ENCODE results near the gene PDC.

DNA sequence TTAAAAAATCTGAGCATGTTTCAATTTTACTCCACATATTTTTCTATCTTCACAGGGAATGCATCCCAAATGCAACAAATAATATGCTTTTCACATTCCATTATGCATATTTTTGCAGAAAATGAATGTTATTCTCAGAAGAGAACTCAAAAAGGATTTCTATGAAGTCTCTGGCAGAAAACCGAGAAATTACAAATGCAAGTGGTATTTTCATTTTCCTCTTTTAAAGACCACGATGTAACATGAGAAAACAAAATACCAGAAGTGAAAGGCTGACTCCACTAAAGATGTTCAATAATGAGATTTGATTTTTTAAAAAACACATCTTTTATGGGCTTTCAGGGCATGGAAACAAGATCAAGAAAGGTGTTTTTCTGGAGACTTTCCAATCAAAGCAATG is 5.0 kb upstream of the PDC start:
- TF ChIP-seq CTCF (IDR thresholded peaks at IDR 0.05) (no peak), POLR2A (IDR thresholded peaks at IDR 0.05; ENCODE audit: low read length) (no peak), HMGXB4 (CRISPR knock-in tag; IDR thresholded peaks at IDR 0.05; ENCODE audit: borderline replicate concordance) (no peak)
